Endothelial cell (in vitro differentiated cells): Measurements from ENCODE around the gene NAT16. TPM values are rescaled to one million over a fixed set of nuclear protein-coding genes. Genes with fewer than 3 reads are reported as not detected.
A peak's percentile ranks its signal among the peaks of the same experiment; 100 is the strongest.

ENCODE experiments used
- DNase-seq: peaks from one replicate; pipeline ENCODE4 v3.0.0; 2021; ENCODE audit warnings: low spot score
- H3K27ac Mint-ChIP-seq: one replicate; pipeline ENCODE4 v1.8.0; 2021; ENCODE audit warnings: mixed read lengths, inconsistent platforms; ENCODE audit not compliant: unreplicated experiment
- H3K27me3 Mint-ChIP-seq: one replicate; pipeline ENCODE4 v1.8.0; 2021; ENCODE audit warnings: mild to moderate bottlenecking, moderate library complexity, mixed read lengths, inconsistent platforms; ENCODE audit not compliant: unreplicated experiment
- H3K36me3 Mint-ChIP-seq: one replicate; pipeline ENCODE4 v1.8.0; 2021; ENCODE audit warnings: mild to moderate bottlenecking, low read depth, mixed read lengths, inconsistent platforms; ENCODE audit not compliant: unreplicated experiment
- H3K4me1 Mint-ChIP-seq: one replicate; pipeline ENCODE4 v1.8.0; 2021; ENCODE audit warnings: mild to moderate bottlenecking, mixed read lengths, inconsistent platforms; ENCODE audit not compliant: unreplicated experiment
- H3K4me3 Mint-ChIP-seq: one replicate; pipeline ENCODE4 v1.8.0; 2021; ENCODE audit warnings: mild to moderate bottlenecking, mixed read lengths, inconsistent platforms; ENCODE audit not compliant: unreplicated experiment
- H3K9me3 Mint-ChIP-seq: one replicate; pipeline ENCODE4 v1.8.0; 2021; ENCODE audit warnings: mixed read lengths, inconsistent platforms; ENCODE audit not compliant: unreplicated experiment
- total RNA-seq: library from RNA; stranded (reverse); fragmentation: NEBNext Ultra II Directional; extraction: Animal tissue kit (Norgen Biotek cat#: 25700); gene quantifications from one replicate; pipeline ENCODE4 v1.2.1, GENCODE V29; 2021; ENCODE audit not compliant: unreplicated experiment
- TF ChIP-seq, protein P1 (sequence below): fragments of 200-600 bp; sonication (generic); IDR thresholded peaks from one replicate; pipeline ENCODE4 v1.5.0; 2021; ENCODE audit warnings: antibody characterized with exemption; ENCODE audit not compliant: unreplicated experiment

The NAT16 gene
- total RNA-seq, 1 donor from 2014 or later: not detected

DNA sequence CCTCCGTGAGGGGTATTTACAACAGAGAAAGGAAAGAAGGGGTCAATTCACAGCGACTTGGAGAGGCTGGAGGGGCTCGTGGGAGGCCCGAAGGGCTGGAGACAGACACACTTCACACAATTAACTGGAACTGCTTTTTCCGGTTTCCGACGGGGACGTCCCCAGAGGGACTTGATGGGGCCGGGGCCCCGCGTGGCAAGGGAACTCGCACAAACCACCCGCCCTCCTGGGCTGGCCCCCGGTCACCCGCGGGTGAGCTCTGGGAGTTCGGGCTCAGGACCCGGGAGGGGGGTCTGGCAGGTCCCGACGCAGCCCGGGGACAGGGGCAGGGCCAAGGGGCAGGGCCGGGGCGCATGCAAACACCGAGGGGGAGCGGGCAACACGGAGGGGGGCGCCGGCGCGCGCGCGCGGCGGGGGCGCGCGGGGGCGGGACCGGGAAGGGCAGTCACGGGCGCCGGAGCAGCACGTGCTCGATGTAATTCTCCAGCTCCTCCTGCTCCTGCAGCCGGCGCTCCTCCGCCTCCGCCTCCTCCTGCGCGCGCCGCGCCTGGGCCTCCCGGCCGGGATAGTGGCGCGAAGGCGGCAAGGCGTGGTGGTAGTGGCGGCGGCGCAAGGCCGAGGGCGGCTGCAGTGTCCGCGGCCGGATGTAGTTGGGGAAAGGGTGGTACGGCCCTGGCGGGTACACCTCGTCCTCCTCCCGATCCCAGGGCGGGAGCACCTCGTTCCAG lies 17.4 kb downstream of the NAT16 start:
- H3K27ac Mint-ChIP-seq: peak overlapping the region; percentile 67
- no peaks in the 10 kb centered on the region for H3K9me3 Mint-ChIP-seq
- H3K27me3 Mint-ChIP-seq: peaks cover 26% of the 10 kb centered on the region
- peak; percentile 42 for DNase-seq
- H3K4me3 Mint-ChIP-seq: no peak overlapping the region
- peaks cover 15% of the 10 kb centered on the region for H3K4me1 Mint-ChIP-seq
- TF ChIP-seq, protein P1, sequence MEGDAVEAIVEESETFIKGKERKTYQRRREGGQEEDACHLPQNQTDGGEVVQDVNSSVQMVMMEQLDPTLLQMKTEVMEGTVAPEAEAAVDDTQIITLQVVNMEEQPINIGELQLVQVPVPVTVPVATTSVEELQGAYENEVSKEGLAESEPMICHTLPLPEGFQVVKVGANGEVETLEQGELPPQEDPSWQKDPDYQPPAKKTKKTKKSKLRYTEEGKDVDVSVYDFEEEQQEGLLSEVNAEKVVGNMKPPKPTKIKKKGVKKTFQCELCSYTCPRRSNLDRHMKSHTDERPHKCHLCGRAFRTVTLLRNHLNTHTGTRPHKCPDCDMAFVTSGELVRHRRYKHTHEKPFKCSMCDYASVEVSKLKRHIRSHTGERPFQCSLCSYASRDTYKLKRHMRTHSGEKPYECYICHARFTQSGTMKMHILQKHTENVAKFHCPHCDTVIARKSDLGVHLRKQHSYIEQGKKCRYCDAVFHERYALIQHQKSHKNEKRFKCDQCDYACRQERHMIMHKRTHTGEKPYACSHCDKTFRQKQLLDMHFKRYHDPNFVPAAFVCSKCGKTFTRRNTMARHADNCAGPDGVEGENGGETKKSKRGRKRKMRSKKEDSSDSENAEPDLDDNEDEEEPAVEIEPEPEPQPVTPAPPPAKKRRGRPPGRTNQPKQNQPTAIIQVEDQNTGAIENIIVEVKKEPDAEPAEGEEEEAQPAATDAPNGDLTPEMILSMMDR: no peak
- peaks cover 11% of the 10 kb centered on the region for H3K36me3 Mint-ChIP-seq

DNA sequence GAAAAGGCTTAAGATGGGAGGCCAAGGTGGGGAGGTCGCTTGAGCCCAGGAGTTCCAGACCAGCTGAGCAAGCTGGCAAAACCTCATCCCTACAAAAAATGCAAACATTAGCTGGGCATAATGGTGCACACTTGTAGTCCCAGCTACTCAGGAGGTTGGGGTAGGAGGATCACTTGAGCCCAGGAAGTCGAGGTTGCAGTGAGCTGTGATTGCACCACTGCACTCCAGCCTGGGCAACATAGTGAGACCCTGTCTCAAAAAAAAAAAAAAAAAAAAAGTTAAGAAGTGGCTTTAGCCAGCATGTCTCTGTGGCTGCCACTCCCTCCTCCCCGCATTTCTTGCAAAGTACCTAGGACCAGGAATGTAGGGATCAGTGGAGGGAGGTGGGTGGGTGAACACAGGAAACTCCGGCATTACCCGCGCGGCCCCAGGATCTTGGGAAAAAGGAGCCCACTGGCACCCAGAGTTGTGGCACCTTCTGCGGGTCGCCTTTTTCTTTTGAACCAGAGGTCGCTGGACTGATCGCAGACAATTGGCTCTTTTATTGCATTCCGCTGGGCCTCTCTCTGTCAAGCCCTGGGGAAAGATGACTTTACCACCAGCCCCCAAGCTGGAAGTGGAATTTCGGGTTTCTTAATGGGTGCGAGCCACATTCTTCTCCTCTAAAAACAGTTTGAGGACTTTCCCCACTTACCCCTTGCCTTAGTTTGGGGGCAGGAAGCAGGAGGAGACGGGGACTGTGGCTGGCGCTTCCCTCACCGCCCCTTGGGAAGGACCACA lies 18.2 kb downstream of the NAT16 start:
- Mint-ChIP-seq H3K27ac (no peak overlapping the region), H3K4me3 (no peak overlapping the region), H3K36me3 (peaks cover 12% of the 10 kb centered on the region), H3K4me1 (peaks cover 15% of the 10 kb centered on the region), H3K27me3 (peaks cover 22% of the 10 kb centered on the region), H3K9me3 (no peaks in the 10 kb centered on the region)
- no peak for DNase-seq
- TF ChIP-seq, protein P1: no peak

DNA sequence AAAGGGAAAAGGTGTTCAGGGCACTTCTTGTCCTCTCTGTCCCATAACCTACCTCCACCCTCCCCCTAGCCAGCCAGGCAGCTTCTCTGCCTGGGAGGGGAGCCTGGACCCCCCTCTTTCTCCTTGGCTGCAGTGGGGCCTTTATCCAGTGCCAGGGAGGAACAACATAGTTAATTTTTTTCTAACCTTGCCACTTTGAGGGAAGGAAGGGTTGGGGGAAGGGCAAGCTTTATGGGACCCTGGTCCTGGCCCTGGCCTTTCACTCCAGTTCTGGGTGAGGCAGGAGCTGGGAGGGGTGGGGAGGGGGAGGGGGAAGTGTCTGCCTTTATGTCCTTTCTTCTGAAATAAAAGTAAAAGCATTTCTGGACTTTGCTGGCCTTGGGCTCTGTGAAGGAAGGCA lies 19.2 kb downstream of the NAT16 start:
- TF ChIP-seq, protein P1: no peak
- Mint-ChIP-seq H3K36me3 (peaks cover 14% of the 10 kb centered on the region), H3K27ac (no peak overlapping the region), H3K27me3 (peaks cover 16% of the 10 kb centered on the region), H3K4me3 (no peak overlapping the region), H3K9me3 (no peaks in the 10 kb centered on the region), H3K4me1 (peaks cover 12% of the 10 kb centered on the region)
- DNase-seq: no peak

DNA sequence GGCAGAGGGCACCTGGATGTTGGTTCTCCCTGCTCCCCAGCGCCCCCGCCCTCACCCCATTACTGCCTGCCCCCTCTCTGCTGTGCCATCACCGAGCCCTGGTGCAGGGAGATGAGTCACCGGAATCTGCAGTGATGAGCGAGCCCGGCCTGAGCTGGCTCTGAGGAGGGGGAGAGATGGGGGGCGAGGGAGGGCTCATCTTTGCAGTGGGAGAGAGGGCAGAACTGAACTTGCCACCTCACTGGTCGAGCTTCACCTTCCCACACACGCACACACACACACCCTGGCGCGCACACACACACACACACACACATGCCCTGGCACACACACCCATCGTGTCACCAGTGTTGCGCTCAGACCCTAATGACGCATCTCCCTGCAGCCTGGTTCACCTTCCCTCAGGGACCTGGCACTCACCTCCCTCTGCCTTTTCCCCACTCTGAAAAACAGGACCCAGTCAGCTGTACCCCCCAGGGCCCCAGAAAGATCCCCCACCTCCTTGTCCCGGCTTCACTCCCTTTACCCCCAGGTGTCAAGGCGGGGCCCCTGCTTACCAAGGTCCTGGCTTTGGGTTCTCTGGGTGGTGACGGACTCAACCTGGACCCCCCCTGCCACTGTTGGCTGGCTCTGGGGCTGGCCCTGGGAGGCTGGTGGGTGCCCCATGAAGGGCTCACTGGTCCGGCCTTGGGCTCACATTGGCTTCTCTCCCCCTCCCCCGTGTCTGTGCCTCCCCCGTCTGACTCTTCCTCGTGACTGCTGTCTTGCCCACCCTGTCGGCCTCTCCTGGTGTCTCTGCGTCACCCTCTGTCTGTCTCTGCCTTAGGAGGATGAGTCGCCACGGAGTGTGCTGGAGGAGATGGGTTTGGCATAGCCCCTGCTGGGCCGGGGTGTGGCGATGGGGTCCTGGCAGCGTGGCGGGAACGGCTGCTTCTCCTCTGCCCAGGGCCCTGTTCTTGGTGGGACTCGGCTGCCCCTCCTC lies 20.1 kb downstream of the NAT16 start:
- Mint-ChIP-seq H3K27ac (no peak overlapping the region), H3K4me1 (peaks cover 10% of the 10 kb centered on the region), H3K36me3 (peaks cover 14% of the 10 kb centered on the region), H3K4me3 (no peak overlapping the region), H3K9me3 (no peaks in the 10 kb centered on the region), H3K27me3 (peaks cover 15% of the 10 kb centered on the region)
- TF ChIP-seq, protein P1: no peak
- no peak for DNase-seq
